NOMO-1 (cell line): ENCODE results near the gene PPP6R1.

Source experiments
- DNase-seq, 2 experiments: peaks; one replicate each; lab custom pipeline; 2025; ENCODE audit not compliant: unreplicated experiment in 2 of 2; lab: John Stamatoyannopoulos, UW

PPP6R1 gene

DNA sequence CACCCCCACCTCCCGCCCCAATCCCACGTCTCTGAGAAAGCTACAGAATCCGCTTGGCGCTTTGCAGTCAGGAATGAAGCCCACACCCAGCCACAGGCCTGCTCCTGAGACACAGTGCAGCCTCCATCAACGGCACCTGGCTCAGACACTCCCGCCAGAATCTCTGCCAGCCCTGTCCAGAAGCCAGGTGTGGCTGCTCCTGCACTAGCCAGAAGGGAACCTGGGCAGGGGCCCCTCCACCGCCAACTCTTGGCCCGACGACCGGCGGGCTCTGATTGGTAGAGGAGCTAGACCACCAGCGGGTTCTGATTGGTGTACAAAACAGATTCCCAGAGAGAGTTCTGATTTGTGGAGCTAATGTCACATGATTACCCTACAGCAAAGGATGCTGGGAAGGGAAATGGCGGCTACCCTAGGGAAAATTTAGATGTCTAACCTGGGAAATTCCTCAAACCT lies 2.9 kb upstream of the PPP6R1 start:
- DNase-seq = no peak

DNA sequence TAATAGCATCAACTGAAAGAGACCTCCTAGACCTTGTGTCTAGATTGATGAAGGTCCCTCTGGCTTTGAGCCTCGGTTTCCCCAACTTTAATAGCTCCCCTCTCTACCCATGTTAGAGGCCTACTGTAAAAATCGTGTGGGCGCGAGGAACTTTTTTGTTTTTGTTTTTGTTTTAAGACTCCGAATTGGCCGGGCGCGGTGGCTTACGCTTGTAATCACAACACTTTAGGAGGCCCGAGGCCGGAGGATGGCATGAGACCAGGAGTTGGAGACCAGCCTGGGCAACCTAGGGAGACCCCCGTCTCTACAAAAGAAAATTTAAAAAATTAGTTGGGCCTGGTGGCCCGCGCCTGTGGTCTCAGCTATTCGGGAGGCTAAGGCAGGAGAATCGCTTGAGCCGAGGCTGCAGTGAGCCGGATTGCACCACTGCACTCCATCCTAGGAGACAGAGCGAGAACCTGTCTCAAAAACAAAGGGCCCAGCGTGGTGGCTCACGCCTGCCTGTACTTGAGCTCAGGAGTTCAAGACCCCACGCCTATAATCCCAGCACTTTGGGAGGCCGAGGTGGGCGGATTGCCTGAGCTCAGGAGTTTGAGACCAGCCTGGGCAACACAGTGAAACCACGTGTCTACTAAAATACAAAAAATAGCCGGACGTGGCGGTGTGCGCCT lies 858 bp upstream of the PPP6R1 start:
- no peak for DNase-seq

GRCh38 chr19:55258476-55258827 lies 365 bp downstream of the PPP6R1 start:
- DNase-seq = no peak

DNA sequence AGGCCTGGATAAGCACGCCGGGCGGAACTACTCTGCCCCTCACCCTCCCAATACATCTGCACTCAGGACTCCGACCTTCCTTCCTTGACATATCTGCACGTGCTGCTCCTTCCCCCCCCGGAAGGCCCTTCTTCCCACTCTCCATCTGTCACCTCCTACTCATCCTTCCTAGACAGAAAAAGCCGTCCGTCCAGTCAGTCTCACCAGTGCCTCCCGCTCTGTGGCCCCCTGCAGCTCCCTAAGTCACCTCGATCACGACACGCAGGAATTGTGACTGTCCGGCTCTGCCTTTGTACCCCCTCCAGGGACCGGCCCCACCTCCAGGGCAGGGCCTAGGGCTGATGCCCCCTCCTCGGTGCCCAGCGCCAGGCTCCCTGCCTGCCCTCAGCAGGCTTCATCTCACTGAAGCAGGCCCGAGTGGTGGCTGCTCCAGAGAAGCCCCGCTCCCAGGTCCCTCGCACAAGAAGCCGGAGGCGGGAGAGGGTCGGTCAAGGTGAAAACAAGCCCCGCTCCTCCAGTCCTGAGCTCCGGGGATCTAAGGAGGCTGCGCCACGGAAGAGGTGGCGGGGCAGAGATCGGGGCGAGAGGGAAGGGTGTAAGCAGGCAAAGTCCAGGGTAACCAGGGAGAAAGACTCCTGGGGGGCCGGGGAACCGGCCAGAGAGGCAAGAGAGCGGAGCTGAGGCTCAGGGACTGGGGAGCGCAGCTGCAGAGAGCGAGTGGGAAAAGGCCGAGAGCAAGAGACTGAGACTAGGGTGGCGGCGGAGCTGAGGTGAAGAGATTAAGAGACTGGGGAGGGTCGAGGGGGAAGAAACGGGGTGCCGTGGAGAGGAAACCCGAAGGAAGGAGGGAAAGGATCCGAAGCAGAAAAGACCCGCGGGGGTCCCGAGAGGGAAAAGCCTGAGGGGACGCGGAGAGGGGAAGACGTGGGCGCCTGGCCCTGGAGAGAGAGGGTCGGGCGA lies 1.1 kb downstream of the PPP6R1 start:
- peak in 1 of 2 experiments; percentile 19 for DNase-seq

DNA sequence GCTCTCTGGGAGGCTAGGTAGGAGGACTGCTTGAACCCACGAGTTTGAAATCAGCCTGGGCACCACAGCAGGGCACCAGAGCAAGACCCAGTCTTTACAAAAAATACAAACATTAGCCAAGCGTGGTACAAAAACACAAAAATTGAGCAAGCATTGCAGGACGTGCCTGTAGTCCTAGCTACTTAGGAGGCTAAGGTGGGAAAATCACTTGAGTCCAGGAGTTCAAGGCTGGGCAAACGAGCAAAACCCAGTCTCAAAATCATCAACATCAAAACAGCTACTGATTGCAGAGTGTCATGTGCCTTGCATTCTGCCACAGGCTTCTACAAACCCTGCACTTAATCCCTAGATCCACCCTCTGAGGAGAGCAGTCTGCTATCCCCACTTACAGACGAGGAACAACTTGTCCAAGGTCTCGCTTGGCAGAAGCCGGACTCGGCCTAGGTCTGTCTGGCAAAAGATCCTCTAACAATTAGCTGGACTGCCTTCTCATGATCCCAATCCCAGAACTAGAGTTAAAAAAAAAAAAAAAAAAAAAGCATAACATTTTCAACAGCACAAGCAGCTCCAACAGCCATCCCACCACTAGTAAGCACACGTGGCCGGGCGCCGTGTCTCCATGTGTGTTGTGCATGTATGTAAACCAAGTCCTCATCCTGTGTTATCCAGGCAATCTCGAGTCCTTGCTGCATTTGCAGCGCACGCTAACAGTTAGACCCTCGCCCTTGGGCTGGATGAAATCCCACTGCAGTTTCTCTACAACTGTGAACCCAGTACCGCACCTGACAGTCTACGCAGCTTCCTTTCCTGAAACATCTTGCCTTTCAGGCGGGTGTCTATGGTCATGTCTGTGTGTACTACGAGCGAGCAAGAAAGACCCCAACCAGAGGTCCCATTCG lies 2.0 kb downstream of the PPP6R1 start:
- no peak for DNase-seq

DNA sequence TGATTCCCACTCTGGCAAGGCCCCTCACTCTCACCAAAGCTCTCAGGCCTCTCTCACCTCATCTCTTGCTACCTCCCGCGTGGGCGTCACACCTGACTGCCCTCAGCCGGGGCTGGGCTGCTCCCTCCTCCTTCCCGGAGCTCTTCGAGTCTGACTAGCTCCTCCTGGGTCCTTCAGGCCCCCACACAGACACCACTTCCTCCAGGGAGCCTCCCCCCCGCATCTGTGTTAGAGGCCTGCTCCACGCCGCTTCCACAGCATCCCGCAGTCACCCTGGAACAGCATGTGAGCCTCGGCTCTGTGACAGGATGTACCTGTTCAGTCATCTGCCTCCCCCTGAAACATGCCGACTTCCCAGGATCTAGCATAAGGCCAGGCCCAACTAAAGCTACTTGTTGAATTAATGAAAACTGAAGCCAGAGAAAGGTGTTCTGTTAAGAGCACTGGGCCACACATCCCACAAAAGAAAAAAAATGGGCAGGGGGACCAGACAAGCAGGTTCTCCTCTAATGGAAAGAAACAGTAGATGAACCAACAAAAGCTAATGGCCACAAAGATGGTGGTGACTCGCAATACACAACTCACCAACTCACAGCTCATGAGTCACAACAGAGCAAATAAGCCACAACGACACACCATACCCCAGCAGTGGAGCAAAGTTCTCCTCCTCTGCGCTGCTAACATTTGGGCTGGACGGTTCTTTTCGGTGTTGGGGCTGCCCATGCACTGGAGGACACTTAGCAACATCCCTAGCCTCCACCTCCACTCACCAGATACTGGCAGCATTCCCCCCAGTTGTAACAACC lies 3.0 kb downstream of the PPP6R1 start:
- peak in 1 of 2 experiments; percentile 28 for DNase-seq

DNA sequence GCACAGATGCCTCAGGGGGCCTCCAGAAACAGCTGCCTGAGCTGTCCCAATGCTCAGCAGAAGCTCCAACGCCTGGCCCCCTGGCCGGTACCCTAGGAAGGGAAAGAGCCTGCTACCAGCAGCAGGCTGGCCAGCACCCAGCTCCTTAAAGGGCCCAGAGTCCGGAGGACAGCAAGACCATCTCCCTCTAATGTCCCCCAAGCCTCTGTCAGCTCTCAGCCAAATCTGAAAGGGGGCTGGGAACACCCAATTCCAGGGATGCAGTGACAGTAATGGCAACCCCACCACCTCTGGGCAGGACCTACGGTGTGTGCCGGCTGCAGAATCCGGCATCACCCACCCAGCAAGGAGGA lies 4.2 kb downstream of the PPP6R1 start:
- DNase-seq = no peak

GRCh38 chr19:55253842-55254624 lies 4.8 kb downstream of the PPP6R1 start:
- DNase-seq = peak; percentile 93 to 94

GRCh38 chr19:55252760-55253663 lies 5.8 kb downstream of the PPP6R1 start:
- DNase-seq = no peak

GRCh38 chr19:55251341-55252081 lies 7.3 kb downstream of the PPP6R1 start:
- no peak for DNase-seq

- no peak for DNase-seq
These were observed 8.4 kb downstream of the PPP6R1 start for GRCh38 chr19:55250262-55251036.

- no peak for DNase-seq
These were observed 9.0 kb downstream of the PPP6R1 start for GRCh38 chr19:55249841-55250240.

- no peak for DNase-seq
These were observed 10.1 kb downstream of the PPP6R1 start for GRCh38 chr19:55248704-55249103.

DNA sequence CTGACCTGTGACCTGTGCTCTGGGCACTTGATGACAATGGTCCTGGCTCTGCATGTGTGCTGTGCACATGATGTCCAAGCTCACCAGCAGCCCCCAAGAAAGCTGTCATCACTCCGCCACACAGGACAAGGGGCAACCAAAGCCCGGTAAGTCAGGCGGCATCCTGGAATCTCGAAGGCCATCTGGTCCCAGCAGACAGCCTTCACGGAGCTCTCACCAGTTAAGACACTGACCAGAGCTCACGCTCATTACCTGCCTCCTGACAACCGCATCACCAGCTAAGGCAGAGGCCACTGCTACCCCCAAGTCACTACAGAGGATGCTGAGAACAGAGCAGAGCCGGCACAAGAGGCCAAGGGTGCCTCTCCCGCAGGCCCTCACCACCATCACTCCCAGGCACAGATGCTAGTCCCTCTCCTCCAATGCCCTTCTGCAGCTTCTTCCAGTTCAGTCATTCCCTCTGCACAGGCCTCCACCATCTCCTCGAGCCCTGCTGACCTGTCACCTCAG lies 10.6 kb downstream of the PPP6R1 start:
- DNase-seq = no peak

DNA sequence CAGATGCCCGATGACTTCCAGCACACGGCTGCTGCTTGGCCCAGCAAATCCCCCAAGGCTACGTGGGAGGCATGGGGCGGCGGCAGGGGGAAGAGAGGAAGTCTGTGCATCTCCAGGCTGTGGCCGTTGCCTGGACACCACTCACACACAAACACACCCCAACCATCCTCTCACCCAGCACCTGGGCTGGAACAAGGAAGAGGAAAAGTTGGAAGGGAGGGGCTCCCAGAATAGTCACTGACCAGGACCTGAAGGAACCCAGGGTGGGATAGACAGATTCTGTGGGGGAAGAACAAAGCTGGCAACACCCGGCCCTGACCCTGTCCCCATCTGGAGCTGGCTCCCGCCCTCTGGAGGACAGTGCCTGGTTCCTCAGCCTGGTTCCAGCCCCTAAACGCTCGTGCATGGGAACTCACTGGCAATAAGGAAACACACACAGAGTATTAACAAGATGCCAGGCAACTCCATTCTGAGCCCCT lies 11.2 kb downstream of the PPP6R1 start:
- DNase-seq = no peak
